Astrocyte (in vitro differentiated cells and primary cell): ENCODE results near the gene FOXD3. TPM values are rescaled to one million over a fixed set of nuclear protein-coding genes. Genes with fewer than 3 reads are reported as not detected.

Experiments used
- DNase-seq: peaks from one replicate; pipeline ENCODE4 v3.0.0-alpha.2; 2010; ENCODE audit warnings: low read depth
- FAIRE-seq: peaks from 2 replicates; lab custom pipeline; 2011; peaks lifted over from hg19 to GRCh38; lab: Jason Lieb, UNC
- H2AFZ ChIP-seq: 2 replicates; pipeline ENCODE4 v1.6.0; 2012; ENCODE audit warnings: low read depth, low read length, inconsistent platforms
- H3K27ac ChIP-seq: 2 replicates; pipeline ENCODE4 v1.5.1; 2011; ENCODE audit warnings: low read depth, low read length, inconsistent platforms
- H3K27me3 ChIP-seq: 2 replicates; pipeline ENCODE4 v1.6.0; 2011; ENCODE audit warnings: low read length, inconsistent platforms; ENCODE audit not compliant: insufficient read depth
- H3K36me3 ChIP-seq: 2 replicates; pipeline ENCODE4 v1.5.1; 2011; ENCODE audit warnings: low read length, inconsistent platforms; ENCODE audit not compliant: insufficient read depth
- H3K4me1 ChIP-seq: 2 replicates; pipeline ENCODE4 v1.5.1; 2011; ENCODE audit warnings: low read length, inconsistent platforms; ENCODE audit not compliant: insufficient read depth
- H3K4me2 ChIP-seq: 2 replicates; pipeline ENCODE4 v1.6.0; 2012; ENCODE audit warnings: low read length, inconsistent platforms
- H3K4me3 ChIP-seq: 2 replicates; pipeline ENCODE4 v1.5.1; 2011; ENCODE audit warnings: low read depth, mild to moderate bottlenecking, low read length, inconsistent platforms; ENCODE audit not compliant: insufficient read depth
- H3K79me2 ChIP-seq: 2 replicates; pipeline ENCODE4 v1.6.0; 2012; ENCODE audit warnings: mild to moderate bottlenecking, low read length, inconsistent platforms; ENCODE audit not compliant: insufficient read depth
- H3K9ac ChIP-seq: 2 replicates; pipeline ENCODE4 v1.6.0; 2012; ENCODE audit warnings: mild to moderate bottlenecking, low read length, inconsistent platforms
- H3K9me3 ChIP-seq: 2 replicates; pipeline ENCODE4 v1.5.1; 2012; ENCODE audit warnings: low read depth, mild to moderate bottlenecking, low read length, inconsistent platforms; ENCODE audit not compliant: insufficient read depth
- H4K20me1 ChIP-seq: 2 replicates; pipeline ENCODE4 v1.6.0; 2012; ENCODE audit warnings: low read length, inconsistent platforms; ENCODE audit not compliant: insufficient read depth
- H3K27ac Mint-ChIP-seq: one replicate; pipeline ENCODE4 v1.8.0; 2021; ENCODE audit warnings: mild to moderate bottlenecking, mixed read lengths; ENCODE audit not compliant: unreplicated experiment
- H3K27me3 Mint-ChIP-seq: one replicate; pipeline ENCODE4 v1.8.0; 2021; ENCODE audit warnings: low read depth, mixed read lengths; ENCODE audit not compliant: unreplicated experiment
- H3K36me3 Mint-ChIP-seq: one replicate; pipeline ENCODE4 v1.8.0; 2021; ENCODE audit warnings: low read depth, mixed read lengths; ENCODE audit not compliant: unreplicated experiment
- H3K4me1 Mint-ChIP-seq: one replicate; pipeline ENCODE4 v1.8.0; 2021; ENCODE audit warnings: low read depth, mixed read lengths; ENCODE audit not compliant: unreplicated experiment
- H3K4me3 Mint-ChIP-seq: one replicate; pipeline ENCODE4 v1.8.0; 2021; ENCODE audit warnings: mild to moderate bottlenecking, moderate library complexity, mixed read lengths; ENCODE audit not compliant: unreplicated experiment
- H3K9me3 Mint-ChIP-seq: one replicate; pipeline ENCODE4 v1.8.0; 2021; ENCODE audit warnings: mild to moderate bottlenecking, mixed read lengths; ENCODE audit not compliant: unreplicated experiment
- EZH2 ChIP-seq: IDR thresholded peaks from 2 replicates; pipeline ENCODE4 v1.6.1; 2012; ENCODE audit warnings: mild to moderate bottlenecking, low read length, inconsistent platforms; ENCODE audit not compliant: insufficient read depth
- total RNA-seq: library from RNA; stranded (reverse); gene quantifications from 2 replicates; pipeline ENCODE4 v1.2.1, GENCODE V29; 2021
- TF ChIP-seq, protein P1 (sequence below): IDR thresholded peaks from 2 replicates; pipeline ENCODE4 v1.5.1; 2011; ENCODE audit warnings: low read depth, mild to moderate bottlenecking, inconsistent platforms, low read length, moderate library complexity; ENCODE audit not compliant: insufficient read depth

FOXD3 gene
- total RNA-seq, 1 donor from 2014 or later, result not detected

DNA sequence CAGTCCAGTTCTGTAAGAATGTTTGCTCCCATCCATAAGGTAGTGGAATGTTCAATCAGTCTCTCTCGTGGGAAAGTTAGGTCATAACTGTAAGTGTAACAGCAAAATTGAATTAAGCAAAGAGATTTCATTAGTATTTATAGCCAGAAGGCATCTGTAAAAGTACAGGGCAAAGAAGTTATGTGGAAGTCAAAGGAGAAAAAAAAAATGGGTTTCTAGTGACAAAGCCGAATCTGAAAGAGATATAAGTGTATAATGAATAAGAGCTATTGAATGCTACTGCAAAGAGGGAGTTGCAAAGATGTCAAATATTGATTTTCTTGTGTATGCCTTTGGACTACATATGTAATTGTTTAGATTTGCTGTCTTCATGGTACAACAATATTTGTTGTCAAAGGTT, 47.4 kb upstream of the FOXD3 start:
- Histone ChIP-seq H3K4me2 (no peak overlapping the region), H4K20me1 (no peaks in the 10 kb centered on the region), H3K27me3 (peaks cover 13% of the 10 kb centered on the region), H3K36me3 (no peaks in the 10 kb centered on the region), H2AFZ (no peak overlapping the region), H3K9ac (no peak overlapping the region), H3K79me2 (no peaks in the 10 kb centered on the region), H3K4me1 (no peaks in the 10 kb centered on the region), H3K4me3 (no peak overlapping the region), H3K9me3 (no peaks in the 10 kb centered on the region), H3K27ac (no peak overlapping the region)
- Mint-ChIP-seq H3K4me1 (no peaks in the 10 kb centered on the region), H3K36me3 (no peaks in the 10 kb centered on the region), H3K27ac (no peak overlapping the region), H3K4me3 (no peak overlapping the region), H3K9me3 (no peaks in the 10 kb centered on the region), H3K27me3 (no peaks in the 10 kb centered on the region)
- TF ChIP-seq, protein P1, sequence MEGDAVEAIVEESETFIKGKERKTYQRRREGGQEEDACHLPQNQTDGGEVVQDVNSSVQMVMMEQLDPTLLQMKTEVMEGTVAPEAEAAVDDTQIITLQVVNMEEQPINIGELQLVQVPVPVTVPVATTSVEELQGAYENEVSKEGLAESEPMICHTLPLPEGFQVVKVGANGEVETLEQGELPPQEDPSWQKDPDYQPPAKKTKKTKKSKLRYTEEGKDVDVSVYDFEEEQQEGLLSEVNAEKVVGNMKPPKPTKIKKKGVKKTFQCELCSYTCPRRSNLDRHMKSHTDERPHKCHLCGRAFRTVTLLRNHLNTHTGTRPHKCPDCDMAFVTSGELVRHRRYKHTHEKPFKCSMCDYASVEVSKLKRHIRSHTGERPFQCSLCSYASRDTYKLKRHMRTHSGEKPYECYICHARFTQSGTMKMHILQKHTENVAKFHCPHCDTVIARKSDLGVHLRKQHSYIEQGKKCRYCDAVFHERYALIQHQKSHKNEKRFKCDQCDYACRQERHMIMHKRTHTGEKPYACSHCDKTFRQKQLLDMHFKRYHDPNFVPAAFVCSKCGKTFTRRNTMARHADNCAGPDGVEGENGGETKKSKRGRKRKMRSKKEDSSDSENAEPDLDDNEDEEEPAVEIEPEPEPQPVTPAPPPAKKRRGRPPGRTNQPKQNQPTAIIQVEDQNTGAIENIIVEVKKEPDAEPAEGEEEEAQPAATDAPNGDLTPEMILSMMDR, result no peak
- TF ChIP-seq EZH2, result no peak
- DNase-seq, result no peak
- FAIRE-seq, result no peak

DNA sequence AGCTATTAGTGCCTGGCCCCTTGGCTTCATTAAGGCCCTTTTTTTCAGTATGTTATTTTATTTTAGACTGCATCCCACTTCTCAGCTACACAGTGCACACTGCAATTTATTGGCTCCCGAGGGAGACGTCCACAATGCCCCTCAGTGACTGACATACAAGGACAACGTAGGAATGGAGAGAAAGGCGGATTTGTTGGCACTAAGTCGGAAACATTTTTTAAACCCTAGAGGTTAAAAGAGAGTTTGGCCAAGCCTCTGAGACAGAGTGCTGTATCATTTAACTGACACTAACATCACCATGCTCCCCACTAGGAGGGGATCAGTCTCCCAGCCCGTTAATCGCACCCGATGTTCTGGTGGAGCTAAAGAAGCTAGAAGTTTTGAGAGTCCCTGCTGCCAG, 45.7 kb upstream of the FOXD3 start:
- Histone ChIP-seq H3K79me2 (no peaks in the 10 kb centered on the region), H3K4me1 (no peaks in the 10 kb centered on the region), H3K27ac (no peak overlapping the region), H3K27me3 (peaks cover 13% of the 10 kb centered on the region), H3K9me3 (no peaks in the 10 kb centered on the region), H3K4me3 (no peak overlapping the region), H3K9ac (no peak overlapping the region), H4K20me1 (no peaks in the 10 kb centered on the region), H3K4me2 (no peak overlapping the region), H3K36me3 (no peaks in the 10 kb centered on the region), H2AFZ (peak overlapping the region; percentile 9)
- H3K27ac Mint-ChIP-seq, result no peak overlapping the region
- no peaks in the 10 kb centered on the region for H3K4me1 Mint-ChIP-seq
- H3K9me3 Mint-ChIP-seq, result no peaks in the 10 kb centered on the region
- no peak for TF ChIP-seq EZH2
- TF ChIP-seq, protein P1, result no peak
- DNase-seq (no peak), FAIRE-seq (no peak)
- no peaks in the 10 kb centered on the region for H3K27me3 Mint-ChIP-seq
- H3K36me3 Mint-ChIP-seq, result no peaks in the 10 kb centered on the region
- no peak overlapping the region for H3K4me3 Mint-ChIP-seq

DNA sequence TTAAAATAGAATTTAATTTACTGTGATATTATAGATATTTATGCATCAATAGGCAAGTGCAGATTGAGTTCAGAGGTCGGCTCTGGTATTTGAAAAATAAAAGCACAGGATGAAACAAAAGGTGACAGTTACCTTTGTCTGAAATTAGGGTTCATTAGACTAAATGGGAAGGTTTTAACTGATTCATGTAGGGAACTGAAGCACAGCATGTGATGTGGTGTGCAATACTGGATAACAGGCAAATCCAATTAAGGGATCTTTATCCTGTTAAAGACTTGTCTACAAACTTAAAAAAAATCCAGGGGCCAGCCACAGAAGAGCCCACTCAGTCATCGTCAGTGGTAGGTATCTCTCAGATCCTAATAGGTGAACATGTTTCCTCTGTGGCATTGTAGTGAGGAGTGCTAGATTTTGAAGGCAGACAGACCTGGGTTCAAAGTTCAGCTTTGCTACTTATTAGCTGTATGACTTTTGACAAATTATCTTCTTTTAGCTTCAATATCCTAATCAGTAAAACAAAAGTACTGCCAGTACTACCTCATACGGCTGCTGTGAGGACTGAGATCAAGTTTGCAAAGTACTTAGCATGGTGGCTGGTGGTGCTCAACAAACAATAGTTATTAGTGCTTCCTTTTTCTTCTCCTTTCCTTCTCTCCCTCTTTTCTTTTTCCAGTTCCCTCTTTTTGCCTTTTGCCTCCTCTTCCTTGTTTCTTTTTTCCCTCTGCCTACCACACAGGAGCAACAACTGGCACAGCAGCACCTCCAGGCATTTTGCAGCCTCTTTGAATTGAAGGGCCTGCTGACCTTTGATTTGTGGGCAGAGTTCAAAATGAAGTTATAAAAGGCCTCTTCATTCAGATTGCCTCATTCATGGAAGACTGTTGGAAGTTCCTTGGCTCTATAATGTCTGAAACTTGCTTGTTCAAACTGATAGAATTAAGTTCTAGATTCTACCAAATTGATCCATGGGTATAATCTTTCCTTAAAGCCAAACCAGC, 44.9 kb upstream of the FOXD3 start:
- H3K9me3 Mint-ChIP-seq, result no peaks in the 10 kb centered on the region
- no peaks in the 10 kb centered on the region for H3K36me3 Mint-ChIP-seq
- Histone ChIP-seq H3K79me2 (no peaks in the 10 kb centered on the region), H3K27ac (no peak overlapping the region), H2AFZ (no peak overlapping the region), H3K4me2 (no peak overlapping the region), H3K27me3 (peaks cover 13% of the 10 kb centered on the region), H4K20me1 (no peaks in the 10 kb centered on the region), H3K36me3 (no peaks in the 10 kb centered on the region), H3K9me3 (no peaks in the 10 kb centered on the region), H3K9ac (no peak overlapping the region), H3K4me3 (no peak overlapping the region), H3K4me1 (no peaks in the 10 kb centered on the region)
- H3K27ac Mint-ChIP-seq, result no peak overlapping the region
- H3K27me3 Mint-ChIP-seq, result no peaks in the 10 kb centered on the region
- no peak for TF ChIP-seq EZH2
- TF ChIP-seq, protein P1, result no peak
- no peak overlapping the region for H3K4me3 Mint-ChIP-seq
- no peaks in the 10 kb centered on the region for H3K4me1 Mint-ChIP-seq
- DNase-seq (no peak), FAIRE-seq (no peak)
